Keratinocyte (primary cell): Measurements from ENCODE around the gene ETNPPL.

ENCODE experiments used
- EZH2 ChIP-seq: IDR thresholded peaks from one replicate; pipeline ENCODE4 v1.6.1; 2012; ENCODE audit warnings: inconsistent platforms, mild to moderate bottlenecking, low read length, moderate library complexity
- TF ChIP-seq, protein P1 (sequence below), 3 experiments: IDR thresholded peaks in 1 of 3; conservative IDR thresholded peaks in 1 of 3; optimal IDR thresholded peaks in 1 of 3; 2 replicates in 2 of 3; 3 replicates in 1 of 3; pipeline versions ENCODE3 to v1.5.1; 2011; ENCODE audit warnings: low read length in 3 of 3, mild to moderate bottlenecking in 3 of 3, moderate library complexity in 2 of 3, control low read depth in 1 of 3, inconsistent platforms in 1 of 3; ENCODE audit not compliant: insufficient read depth in 2 of 3; ENCODE audit errors: extremely low read depth in 1 of 3

DNA sequence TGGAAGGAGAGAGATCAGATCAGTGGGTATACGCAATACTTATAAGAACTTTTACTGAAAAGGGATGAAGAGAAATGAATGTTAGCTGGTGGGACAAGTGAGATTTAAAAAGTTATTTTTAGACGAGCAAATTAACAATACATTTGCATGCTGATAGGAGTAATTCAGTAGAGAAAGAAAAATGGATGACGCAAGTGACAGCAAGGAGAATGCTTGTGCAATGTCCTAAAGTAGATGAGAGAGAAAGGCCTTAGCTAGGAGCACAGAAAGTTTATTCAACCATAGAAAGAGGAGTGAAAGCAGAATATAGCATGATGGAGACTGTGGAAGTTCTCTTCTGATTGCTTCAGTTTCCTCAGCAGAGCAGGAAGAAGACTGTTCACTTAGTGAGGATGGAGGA, 66.7 kb downstream of the ETNPPL start:
- TF ChIP-seq, protein P1, sequence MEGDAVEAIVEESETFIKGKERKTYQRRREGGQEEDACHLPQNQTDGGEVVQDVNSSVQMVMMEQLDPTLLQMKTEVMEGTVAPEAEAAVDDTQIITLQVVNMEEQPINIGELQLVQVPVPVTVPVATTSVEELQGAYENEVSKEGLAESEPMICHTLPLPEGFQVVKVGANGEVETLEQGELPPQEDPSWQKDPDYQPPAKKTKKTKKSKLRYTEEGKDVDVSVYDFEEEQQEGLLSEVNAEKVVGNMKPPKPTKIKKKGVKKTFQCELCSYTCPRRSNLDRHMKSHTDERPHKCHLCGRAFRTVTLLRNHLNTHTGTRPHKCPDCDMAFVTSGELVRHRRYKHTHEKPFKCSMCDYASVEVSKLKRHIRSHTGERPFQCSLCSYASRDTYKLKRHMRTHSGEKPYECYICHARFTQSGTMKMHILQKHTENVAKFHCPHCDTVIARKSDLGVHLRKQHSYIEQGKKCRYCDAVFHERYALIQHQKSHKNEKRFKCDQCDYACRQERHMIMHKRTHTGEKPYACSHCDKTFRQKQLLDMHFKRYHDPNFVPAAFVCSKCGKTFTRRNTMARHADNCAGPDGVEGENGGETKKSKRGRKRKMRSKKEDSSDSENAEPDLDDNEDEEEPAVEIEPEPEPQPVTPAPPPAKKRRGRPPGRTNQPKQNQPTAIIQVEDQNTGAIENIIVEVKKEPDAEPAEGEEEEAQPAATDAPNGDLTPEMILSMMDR (optimal IDR thresholded peaks at IDR 0.05 in 1 of 3, IDR thresholded peaks at IDR 0.05 in 1 of 3, conservative IDR thresholded peaks at IDR 0.05 in 1 of 3; ENCODE audit: extremely low read depth in 1 of 3, insufficient read depth in 2 of 3, low read length in 3 of 3), result no peak
- TF ChIP-seq EZH2, result no peak
